ENCODE results near the gene HOXB6. TPM values are rescaled to one million over a fixed set of nuclear protein-coding genes. Genes with fewer than 3 reads are reported as not detected.

The HOXB6 gene
- total RNA-seq, 1 donor from 2014 or later: 1.9 TPM

GRCh38 chr17:48630925-48631692, 26.3 kb upstream of the HOXB6 start:
- no peaks in the 10 kb centered on the region for H3K9me3 Mint-ChIP-seq (ENCODE audit: unreplicated experiment)
- no peak overlapping the region for H3K27ac Mint-ChIP-seq (ENCODE audit: unreplicated experiment)
- TF ChIP-seq CTCF (IDR thresholded peaks at IDR 0.05; ENCODE audit: unreplicated experiment): no peak
- H3K4me3 Mint-ChIP-seq (ENCODE audit: unreplicated experiment): no peak overlapping the region
- H3K27me3 Mint-ChIP-seq (ENCODE audit: unreplicated experiment): peaks cover 41% of the 10 kb centered on the region
- no peaks in the 10 kb centered on the region for H3K36me3 Mint-ChIP-seq (ENCODE audit: low read depth, unreplicated experiment)
- peak; percentile 11 for DNase-seq (ENCODE audit: low spot score)
- peaks cover 16% of the 10 kb centered on the region for H3K4me1 Mint-ChIP-seq (ENCODE audit: unreplicated experiment)

- no peak for DNase-seq (ENCODE audit: low spot score)
Measured at GRCh38 chr17:48630009-48630924, 25.5 kb upstream of the HOXB6 start.

GRCh38 chr17:48629411-48629759, 24.6 kb upstream of the HOXB6 start:
- no peaks in the 10 kb centered on the region for H3K36me3 Mint-ChIP-seq (ENCODE audit: low read depth, unreplicated experiment)
- H3K27me3 Mint-ChIP-seq (ENCODE audit: unreplicated experiment): peaks cover 28% of the 10 kb centered on the region
- no peak for TF ChIP-seq CTCF (IDR thresholded peaks at IDR 0.05; ENCODE audit: unreplicated experiment)
- peaks cover 16% of the 10 kb centered on the region for H3K4me1 Mint-ChIP-seq (ENCODE audit: unreplicated experiment)
- no peak for DNase-seq (ENCODE audit: low spot score)
- no peaks in the 10 kb centered on the region for H3K9me3 Mint-ChIP-seq (ENCODE audit: unreplicated experiment)
- no peak overlapping the region for H3K4me3 Mint-ChIP-seq (ENCODE audit: unreplicated experiment)
- H3K27ac Mint-ChIP-seq (ENCODE audit: unreplicated experiment): no peak overlapping the region

More at GRCh38 chr17:48630009-48630924, 25.5 kb upstream of the HOXB6 start:
- no peak overlapping the region for H3K27ac Mint-ChIP-seq (ENCODE audit: unreplicated experiment)
- peaks cover 37% of the 10 kb centered on the region for H3K27me3 Mint-ChIP-seq (ENCODE audit: unreplicated experiment)
- no peaks in the 10 kb centered on the region for H3K9me3 Mint-ChIP-seq (ENCODE audit: unreplicated experiment)
- no peaks in the 10 kb centered on the region for H3K36me3 Mint-ChIP-seq (ENCODE audit: low read depth, unreplicated experiment)
- TF ChIP-seq CTCF (IDR thresholded peaks at IDR 0.05; ENCODE audit: unreplicated experiment): no peak
- peaks cover 16% of the 10 kb centered on the region for H3K4me1 Mint-ChIP-seq (ENCODE audit: unreplicated experiment)
- no peak overlapping the region for H3K4me3 Mint-ChIP-seq (ENCODE audit: unreplicated experiment)

- no peak overlapping the region for H3K27ac Mint-ChIP-seq (ENCODE audit: unreplicated experiment)
- peaks cover 16% of the 10 kb centered on the region for H3K4me1 Mint-ChIP-seq (ENCODE audit: unreplicated experiment)
- TF ChIP-seq CTCF (IDR thresholded peaks at IDR 0.05; ENCODE audit: unreplicated experiment): no peak
- no peak overlapping the region for H3K4me3 Mint-ChIP-seq (ENCODE audit: unreplicated experiment)
- no peaks in the 10 kb centered on the region for H3K9me3 Mint-ChIP-seq (ENCODE audit: unreplicated experiment)
- peaks cover 28% of the 10 kb centered on the region for H3K27me3 Mint-ChIP-seq (ENCODE audit: unreplicated experiment)
- no peak for DNase-seq (ENCODE audit: low spot score)
- H3K36me3 Mint-ChIP-seq (ENCODE audit: low read depth, unreplicated experiment): no peaks in the 10 kb centered on the region
Measured at GRCh38 chr17:48628649-48629410, 24.0 kb upstream of the HOXB6 start.

All from endothelial cell (in vitro differentiated cells).